HTERT RPE-1 (cell line): ENCODE results near the gene KYNU.

Experiments used
- in situ Hi-C: fragments of 300-500 bp; cut with MboI; formaldehyde crosslinking; loops from 4 replicates; pipeline ENCODE4 v1.14.3; 2020; ENCODE audit warnings: low sequenced_read_pairs

Gene KYNU

DNA sequence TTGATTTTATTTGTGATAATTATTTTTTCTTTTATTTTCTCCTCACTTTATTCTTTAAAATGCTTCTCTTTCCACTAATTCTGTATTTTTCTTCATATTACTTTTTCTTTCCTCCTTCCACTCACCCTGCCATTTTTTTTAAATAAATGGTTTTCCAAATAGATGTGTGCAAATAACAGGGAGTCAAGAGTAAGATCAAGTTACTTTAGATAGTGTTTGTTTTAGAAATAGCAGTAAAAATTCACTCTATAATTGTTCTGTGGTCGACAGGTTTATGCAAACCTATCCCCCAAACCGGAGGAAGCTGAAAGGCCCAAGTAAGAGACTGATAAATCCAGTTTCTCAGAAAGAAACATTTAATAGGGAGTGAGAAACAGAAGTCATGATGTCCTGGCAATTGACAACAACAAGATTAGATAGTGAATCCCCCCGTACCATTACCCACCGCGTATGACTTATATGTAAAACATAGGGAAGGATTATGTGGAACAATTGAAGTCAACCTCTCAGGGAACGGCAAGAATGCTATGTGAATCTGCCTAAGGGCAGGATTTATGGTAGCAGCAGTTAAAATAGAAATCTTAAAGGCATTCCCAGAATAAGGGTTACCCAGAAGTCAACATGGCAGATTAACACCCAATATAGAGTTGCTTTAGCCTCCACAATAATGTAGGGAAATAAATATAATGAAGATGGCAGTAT is 75.5 kb downstream of the KYNU start:
- in situ Hi-C loops = no loop called here

DNA sequence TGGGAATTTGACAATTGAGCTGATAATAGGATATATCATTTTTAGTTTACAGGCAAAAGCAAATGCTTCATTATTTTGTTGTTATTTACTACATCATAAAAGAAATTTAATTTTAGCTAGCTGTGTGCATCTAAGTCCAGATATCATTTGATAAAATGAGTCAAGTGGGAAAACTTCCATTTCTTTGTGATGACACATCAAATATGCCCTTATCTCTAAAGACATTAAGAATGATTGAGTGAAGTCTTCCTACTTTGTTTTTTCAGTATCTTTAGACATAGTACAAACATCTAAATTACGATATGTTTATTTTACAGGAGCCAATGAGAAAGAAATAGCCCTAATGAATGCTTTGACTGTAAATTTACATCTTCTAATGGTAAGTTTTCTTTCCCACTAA is 77.0 kb downstream of the KYNU start:
- in situ Hi-C loops = no loop called here

DNA sequence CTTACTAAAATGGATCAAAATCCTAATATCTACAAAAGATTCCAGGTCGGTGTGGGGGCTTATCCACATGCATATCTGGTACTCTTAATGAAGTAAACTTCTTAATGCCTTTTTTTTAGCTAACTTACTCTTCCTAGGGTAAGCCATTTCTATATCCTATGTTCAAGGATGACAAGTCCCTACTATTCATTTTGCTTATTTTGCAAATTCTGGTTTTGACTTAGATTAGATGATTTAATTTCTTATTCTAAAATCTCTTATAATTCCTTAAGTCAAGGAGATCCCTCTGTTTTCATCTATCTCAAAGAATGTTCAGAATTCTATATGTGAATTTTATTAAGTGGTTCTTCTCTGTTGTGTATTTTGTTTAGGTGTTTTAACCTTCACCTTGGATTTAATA is 79.7 kb downstream of the KYNU start:
- in situ Hi-C loops = no loop called here

DNA sequence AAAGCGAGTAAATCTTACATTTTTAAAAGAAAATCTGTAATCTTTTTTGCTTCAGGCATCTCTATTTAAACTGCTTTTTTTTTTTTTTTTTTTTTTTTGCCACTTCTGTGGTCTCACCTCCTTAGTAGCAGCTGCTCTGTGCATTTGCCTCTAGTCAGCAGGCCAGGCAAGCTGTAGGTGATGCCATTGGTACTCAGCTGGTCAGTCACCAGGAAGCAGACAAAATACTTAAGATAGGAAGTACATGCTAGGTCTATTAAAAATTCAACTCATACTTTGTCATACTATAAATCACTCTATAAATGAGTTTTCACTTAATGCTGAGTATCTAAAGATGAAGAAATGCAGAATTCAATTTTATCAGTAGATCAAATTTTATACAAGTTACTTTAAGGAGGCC is 83.7 kb downstream of the KYNU start:
- in situ Hi-C loops = no loop called here

DNA sequence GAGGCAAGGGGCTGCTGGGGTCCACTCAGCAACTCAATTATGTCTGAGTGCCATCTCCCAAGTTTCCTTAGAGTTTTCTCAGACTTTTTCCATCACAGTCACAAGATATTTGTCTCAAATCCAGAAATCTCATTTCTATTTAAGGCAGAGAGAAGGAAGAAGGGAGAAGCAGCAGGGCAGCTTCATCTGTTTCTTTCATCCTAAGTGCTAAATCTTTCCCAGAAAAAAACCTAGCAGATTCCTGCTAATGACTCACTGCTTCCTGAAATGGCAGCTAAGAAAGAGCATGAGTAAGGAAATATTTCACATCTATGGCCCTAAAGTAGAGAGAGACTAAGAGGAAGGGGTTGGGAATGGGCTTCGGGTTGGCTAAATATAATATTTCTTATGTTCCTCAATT is 88.0 kb downstream of the KYNU start:
- in situ Hi-C loops = no loop called here

DNA sequence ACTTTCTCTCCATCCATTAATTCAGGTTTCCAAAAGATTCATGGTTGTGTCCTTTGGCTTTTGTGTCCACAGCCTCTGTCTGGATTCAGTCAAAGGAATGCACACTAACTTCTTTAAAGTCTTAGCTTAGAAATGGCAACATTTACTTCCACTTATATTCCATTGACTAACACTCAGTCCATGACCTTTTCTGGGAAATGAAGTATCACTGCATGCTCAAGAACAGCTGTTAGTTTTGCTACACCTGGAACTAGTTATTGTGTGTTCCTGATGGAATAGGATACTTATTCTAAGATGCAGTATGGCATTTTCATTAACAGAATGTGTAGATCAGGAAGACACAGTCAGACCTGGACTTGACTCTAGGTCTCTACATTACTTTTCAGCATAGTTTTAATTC is 88.8 kb downstream of the KYNU start:
- in situ Hi-C loops = no loop called here

DNA sequence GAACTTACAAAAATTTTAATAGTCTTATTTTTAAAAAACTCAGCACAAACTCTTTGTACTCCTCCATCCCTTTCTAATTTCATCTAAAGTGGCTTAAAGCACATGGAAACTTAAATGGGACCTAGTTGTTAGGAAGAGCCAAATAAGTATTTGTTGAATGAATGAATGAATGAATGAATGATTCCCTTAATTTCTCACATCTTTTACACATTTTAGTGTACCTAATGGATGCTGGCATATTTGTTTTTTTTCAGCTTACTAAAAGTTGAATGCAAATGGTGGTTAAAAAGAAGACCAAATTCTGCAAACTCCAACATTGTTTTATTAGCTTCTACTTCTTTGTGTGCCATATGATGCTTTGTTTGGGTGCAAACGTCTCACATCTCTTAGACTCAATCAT is 89.6 kb downstream of the KYNU start:
- in situ Hi-C loops = no loop called here

DNA sequence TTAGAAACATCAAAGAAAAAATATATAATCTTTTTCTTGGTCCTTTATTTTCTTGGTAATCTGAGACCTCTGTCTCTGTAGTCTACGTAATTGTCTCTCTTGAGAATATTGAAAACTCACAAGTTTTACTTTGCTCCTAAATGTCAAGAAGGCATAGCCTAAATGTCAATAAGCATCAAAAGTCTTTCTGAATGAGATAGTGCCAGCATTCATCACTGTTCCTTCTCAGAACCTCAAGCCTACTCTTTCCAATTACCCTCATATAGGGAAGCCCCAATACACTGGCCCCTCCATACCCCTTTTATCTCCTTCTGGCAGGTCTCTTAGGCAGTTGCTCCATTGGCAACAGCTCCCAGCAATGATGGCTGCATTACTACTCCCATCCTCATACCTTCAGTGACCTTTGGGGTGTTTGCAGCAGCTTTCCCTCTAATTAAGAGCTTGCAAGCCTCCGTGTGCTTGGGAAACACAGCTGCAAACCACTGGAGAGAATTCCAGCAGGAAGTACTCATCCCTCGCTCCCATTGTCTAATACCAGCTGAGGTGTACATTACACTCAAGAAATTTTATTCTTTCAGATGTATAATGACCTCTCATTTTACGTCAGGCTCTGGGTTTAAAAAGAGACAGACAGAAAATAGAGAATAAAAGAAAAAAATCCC is 95.8 kb downstream of the KYNU start:
- in situ Hi-C loops = no loop called here

DNA sequence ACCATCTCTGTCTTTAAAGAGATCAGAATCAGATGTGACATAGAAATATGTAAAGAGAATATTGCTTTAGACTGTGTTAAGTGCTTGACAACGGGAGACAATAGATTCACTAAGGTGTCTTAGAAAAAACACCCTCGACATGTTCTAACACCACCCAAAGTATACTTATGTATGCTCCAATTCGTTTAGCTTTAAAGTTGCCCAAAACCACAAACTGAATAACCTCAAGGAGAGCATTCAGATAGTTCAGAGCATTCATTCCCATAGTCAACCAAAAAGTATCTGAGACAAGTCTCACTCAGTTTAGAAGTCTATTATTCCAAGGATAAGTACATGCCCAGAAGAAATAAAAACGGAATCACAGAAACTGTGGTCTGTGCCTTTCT is 96.4 kb downstream of the KYNU start:
- in situ Hi-C loops = no loop called here

DNA sequence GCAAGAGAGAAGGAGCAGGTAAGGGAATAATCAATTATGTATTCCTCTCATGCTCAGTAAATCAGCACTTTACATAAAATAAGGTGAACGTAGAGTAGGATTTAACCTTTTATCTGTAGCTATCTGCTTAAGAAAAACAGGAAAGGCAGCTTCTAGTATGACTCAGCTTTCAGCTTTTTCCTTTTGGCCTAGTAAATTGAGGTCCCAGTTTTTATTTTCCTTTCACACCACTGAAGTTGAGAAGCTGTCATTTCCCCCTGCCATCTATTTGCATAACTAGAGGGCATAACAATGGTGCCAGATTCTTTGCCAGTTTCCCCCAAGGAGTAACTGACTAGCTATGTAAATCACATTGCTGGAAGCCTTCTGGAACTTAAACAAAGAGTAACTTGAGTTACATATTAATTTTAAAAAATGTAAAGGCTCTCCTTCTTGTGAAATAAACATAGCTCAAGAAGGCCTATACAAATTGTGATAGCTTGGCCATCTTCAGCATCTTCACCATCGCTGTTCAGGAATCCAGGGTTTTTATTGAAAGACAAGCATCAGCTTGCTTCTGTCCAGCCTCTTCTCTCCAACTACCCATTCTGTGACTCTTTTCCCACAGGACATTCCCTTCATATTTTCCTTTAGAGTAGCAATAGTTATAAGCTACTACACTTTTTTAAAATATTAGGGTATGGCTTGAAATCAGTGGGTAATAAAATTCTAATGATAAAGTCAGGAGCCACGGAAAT is 97.0 kb downstream of the KYNU start:
- in situ Hi-C loops = no loop called here

DNA sequence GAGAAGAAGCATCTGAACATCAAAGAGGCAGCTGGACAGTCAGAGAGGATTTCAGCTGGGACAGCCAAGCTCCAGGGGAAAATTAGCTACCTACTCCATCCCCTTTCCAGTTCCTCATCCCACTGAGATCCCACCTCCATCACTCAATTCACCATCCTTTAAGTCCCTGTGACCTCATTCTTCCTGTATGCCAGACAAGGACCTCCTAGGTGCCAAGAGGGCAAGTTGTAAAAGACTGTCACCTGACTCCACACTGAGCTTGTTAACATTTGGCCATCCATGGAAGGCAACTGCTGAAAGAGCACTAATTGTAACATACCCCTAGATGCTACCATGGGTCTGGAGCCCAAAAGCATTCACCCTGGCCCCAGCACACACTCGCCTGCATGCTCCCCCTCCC is 97.8 kb downstream of the KYNU start:
- in situ Hi-C loops = no loop called here

DNA sequence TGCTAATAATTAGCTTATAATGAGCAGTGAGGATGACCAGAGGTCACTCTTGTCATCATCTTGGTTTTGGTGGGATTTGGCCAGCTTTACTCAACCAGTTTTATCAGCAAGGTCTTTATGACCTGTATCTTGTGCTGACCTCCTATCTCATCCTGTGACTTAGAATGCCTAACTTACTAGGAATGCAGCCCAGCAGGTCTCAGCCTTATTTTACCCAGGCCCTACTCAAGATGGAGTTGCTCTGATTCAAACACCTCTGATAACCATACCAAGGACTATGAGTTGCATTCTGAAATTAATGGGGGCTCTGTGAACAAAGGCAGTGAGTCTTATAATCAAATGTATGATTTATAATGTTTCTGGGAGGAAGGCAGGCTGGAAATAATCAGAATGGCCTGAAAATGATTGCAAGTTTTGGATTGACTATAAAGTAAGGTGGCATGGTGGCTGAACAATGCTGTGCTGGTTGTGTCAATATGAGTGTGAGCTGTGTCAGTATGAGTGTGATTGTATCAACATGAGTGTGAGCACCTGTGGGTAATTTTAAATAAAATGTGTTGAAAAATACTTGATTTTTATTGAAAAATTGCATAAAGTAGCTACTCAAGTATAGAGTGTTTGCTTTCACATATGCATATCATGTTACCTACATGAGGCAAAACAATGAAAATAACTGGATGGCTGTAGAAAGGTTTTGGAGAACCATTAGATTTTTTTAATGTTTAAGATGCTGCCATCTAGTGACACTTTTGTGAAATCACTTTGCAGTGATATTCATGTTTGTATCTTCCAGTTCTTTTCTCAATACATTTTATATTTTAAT is 103.0 kb downstream of the KYNU start:
- in situ Hi-C loops = no loop called here

DNA sequence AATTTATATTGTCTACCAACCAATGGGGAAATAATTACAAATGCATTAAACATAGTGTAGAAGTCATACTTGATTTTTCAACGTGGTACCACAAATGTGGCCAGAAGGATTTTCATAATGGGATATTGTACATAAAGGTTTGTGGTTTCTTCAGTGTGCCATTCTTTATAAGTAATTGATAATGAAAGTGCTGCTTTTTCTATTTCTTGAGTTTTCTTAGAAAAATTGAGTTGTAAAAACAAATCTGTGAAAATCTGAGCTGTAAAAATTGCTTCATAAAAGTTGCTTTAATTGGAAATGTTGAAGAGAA is 103.6 kb downstream of the KYNU start:
- in situ Hi-C loops = no loop called here

DNA sequence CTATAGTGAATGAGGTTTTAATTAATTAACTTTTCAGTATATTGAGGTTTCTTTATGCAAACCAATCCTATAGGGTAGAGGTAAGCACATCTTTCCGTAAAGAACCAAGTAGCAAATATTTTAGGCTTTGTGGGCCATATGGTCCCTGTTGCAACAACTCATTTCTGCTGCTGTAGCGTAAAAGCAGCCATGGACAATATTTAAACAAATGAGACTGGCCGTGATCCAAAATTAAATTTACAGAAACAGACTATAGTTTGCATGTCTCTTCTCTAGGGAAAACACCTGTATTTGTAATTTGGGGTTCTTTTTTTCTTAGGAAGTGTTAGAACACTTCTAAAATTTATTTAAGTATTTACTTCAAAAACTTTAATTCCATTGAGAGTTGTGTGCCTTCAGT is 104.3 kb downstream of the KYNU start:
- in situ Hi-C loops = no loop called here

DNA sequence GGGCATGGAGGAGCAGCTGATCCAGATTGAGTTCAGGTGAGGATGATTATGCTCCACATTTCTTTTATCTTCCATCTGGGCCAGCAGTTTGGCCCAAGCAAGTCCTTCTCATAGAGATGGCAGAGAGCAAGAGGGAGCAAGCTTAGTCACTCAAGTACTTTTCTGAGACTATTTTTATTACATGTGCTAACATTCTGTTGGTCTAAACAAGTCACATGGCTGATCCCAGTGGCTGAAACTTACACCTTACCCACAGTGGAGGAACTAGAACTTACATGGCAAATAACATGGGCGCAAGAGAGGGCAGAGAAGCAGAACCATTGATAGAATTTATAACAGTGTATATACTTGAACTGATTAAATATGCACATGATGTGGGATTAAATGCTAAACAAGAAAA is 105.7 kb downstream of the KYNU start:
- in situ Hi-C loops = no loop called here

DNA sequence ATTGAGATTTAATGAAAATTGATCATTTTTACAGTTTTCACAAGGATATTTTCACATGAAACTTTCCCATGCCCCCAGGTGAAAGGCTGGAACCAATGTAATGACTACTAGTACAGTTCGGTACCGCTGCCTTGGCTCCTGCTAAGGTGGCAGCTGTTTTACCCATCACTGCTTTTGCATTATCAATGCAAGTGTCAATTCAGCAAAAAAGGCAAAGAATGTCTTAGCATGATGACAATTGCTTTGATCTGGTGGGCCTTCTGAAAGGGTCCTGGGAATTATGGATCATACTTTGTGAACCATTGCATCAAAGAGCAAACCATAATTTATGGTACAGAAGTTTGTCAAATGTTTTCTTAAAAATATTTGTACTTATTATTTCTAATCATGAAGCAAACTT is 107.2 kb downstream of the KYNU start:
- in situ Hi-C loops = no loop called here

DNA sequence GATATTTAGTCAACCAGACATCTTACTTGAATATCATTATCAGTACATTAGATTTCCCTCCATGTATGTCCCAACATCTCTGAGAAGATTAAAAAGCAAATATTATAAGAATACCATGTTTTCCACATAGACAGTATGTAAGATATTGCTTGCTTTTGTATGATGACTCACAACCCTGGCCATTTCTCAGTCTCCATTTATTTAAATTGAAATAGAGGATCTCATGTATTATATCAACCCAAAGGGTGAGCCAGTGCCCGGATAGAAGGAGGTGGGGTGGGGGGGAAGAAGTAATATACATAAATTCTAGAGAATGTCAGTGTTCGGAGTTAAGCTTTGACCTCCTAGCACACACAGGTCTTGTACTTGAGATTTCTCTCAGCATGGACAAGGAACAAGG is 109.6 kb downstream of the KYNU start:
- in situ Hi-C loops = no loop called here

DNA sequence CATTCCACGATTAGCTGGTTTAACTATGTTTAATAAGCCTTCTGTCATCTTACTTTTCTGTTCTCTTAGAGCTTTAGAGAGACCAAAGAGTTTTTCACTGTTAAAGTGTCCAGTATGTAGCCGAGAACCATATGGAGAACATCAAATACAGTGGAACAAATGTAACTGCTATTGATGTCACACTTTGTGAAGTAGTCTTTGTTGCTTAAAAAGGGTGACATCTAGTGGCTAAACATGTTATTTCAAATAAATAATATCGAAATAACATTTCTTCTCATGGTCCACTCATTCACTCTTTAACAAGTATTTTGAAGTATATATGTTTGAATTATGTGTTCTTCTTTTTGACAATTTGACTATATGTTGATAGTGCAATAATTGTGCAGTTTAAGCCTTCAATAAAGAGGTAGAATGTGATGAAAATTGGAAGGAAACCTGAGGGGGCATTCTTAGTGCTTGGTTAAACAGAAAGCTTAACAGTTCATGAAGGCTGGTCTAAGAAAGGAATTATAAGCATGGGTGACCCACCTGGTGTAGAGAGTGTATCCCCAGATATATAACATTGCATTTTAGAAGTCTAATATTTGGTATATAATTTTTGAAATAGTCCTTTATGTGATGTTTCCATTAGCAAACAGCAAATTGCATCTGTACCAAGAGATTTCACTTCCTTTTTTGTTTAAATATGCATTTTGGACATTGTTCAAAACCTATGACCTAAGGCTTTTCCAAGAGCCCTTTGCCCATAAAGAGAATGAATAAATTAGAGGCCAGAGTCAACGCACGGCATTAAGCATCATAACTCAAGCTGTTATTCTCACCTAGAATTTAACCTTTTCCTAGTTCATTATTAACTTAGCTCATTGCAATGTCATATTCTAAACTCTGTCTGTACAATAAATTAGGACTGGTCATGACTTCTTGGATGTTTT is 112.1 kb downstream of the KYNU start:
- in situ Hi-C loops = no loop called here

DNA sequence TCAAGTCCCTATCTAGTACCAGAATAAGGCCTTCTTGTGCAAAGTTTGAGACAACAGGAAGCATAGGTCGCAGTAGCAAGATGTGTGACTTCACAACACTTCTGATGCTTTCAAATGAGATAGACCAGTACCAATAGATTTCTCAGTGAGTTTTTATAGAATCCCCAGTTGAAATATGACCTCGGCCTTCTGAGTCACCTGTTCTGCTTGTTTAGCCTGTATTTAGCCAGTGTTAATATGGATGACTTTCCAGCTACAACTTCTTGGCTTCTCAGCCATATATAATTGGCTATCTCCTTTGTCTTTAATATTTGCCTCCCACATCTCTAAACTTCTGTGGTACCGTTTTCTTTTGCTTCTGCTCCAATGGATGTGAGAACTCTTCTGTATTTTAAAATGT is 113.8 kb downstream of the KYNU start:
- in situ Hi-C loops = no loop called here

DNA sequence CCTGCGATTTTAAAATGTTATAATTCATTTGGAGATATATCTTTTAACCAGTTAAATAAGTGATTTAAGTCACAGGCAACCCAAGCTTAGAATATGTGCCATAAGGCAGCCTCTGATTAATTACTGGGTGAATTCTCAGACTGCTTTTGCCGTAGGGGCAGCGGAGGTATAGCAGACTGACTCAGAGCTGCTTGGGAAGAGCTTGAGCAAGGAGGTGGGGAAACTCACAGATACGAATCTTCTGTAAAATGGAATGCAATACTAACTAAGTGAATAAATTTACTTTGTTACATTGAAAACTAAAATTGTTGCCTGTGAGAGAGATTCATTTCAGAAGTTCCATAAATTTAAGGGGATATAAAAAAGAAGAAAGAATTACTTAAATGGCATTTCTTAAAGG is 115.4 kb downstream of the KYNU start:
- in situ Hi-C loops = no loop called here

DNA sequence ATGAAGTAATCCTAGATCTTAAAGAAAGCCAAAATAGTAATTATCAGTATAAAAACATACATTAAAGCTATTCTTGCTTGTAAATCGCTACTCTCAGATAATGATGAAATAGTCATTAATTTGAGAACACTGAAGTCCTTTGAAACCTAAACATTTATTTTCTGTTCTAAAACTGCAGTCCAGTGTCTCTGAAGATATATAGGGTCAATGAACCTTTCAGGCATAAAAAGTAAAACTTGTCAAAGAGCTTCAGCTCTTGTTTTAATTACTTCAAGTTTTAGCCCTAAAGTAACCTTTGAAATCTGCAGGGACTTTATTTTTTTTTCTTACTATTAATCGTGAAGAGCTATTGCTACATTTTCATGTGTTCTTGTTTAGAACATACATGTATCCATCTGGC is 116.3 kb downstream of the KYNU start:
- in situ Hi-C loops = no loop called here
